Skeletal muscle satellite cell (primary cell): ENCODE data around the gene LPCAT3. TPM values are rescaled to one million over a fixed set of nuclear protein-coding genes. Genes with fewer than 3 reads are reported as not detected.

ENCODE experiments used
- H3K27me3 ChIP-seq: 2 replicates; pipeline ENCODE4 v1.7.0; 2013; ENCODE audit warnings: low read length; ENCODE audit not compliant: control insufficient read depth, insufficient read depth
- H3K36me3 ChIP-seq: 2 replicates; pipeline ENCODE4 v1.7.0; 2013; ENCODE audit warnings: mild to moderate bottlenecking, control low read depth, low read length; ENCODE audit not compliant: insufficient read depth
- H3K4me1 ChIP-seq: 2 replicates; pipeline ENCODE4 v1.7.0; 2013; ENCODE audit warnings: low read length; ENCODE audit not compliant: control insufficient read depth, insufficient read depth
- H3K4me2 ChIP-seq: 2 replicates; pipeline ENCODE4 v1.7.0; 2013; ENCODE audit warnings: mild to moderate bottlenecking, low read length
- H3K4me3 ChIP-seq: 2 replicates; pipeline ENCODE4 v1.7.0; 2013; ENCODE audit warnings: low read length
- H3K9ac ChIP-seq: 2 replicates; pipeline ENCODE4 v1.7.0; 2013; ENCODE audit warnings: mild to moderate bottlenecking, low read depth, low read length, moderate library complexity
- H3K9me3 ChIP-seq: replicated peaks from 2 replicates; pipeline ENCODE4 v1.7.0; 2013; ENCODE audit warnings: mild to moderate bottlenecking, control low read depth, low read length
- small RNA-seq: library from RNA; depleted of rRNA; stranded (forward); fragments of <200 nt; gene quantifications from one replicate; pipeline ENCODE3, GENCODE V24; 2012

LPCAT3 gene

DNA sequence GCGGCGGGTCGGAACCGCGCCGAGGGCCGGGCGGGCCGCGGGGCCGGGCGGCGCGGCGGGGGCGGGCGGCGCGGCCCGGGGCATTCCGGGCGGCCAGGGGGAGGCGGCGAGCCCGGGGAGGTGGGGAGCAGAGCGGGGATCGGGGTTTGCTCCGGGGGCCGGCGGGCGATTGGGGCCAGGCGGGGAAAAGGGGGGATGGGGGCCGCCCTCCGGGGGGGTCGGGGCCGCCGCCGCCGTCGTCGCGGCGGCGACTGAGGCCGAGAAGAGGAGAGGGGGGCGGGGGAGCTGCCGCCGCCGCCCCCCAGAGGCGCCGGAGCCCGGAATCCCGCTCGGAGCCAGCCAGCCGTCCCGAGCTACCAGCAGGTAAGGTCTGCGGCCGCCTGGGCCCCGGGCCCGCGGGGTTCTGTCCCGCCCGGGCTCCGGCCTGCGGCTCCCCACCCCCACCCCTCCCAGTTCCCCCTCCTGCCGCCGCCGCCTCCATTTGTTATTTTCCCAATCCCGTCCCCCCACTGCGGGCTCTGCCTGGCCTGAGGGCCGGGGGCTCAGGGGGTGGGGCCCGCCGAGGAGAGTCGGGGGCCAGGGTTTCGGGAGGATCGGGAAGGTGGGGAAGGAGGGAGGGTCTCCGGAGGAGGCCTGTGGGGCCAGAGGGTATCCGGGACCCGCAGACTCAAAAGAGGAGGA, 90.1 kb downstream of the LPCAT3 start:
- Histone ChIP-seq H3K4me1 (peaks cover 45% of the 10 kb centered on the region), H3K9me3 (no peaks in the 10 kb centered on the region), H3K27me3 (no peaks in the 10 kb centered on the region), H3K9ac (peak overlapping the region; percentile 93), H3K4me3 (peak overlapping the region; percentile 94), H3K36me3 (peaks cover 6% of the 10 kb centered on the region), H3K4me2 (peak overlapping the region; percentile 92)

GRCh38 chr12:6927379-6928021, 90.8 kb downstream of the LPCAT3 start, which contains the start of gene ATN1:
ATN1 (plus strand) TSS chr12:6927959; CDS start chr12:6934002, 6,043 bp downstream.
- Histone ChIP-seq H3K27me3 (no peaks in the 10 kb centered on the region), H3K36me3 (peaks cover 3% of the 10 kb centered on the region), H3K9me3 (no peaks in the 10 kb centered on the region), H3K4me1 (peaks cover 45% of the 10 kb centered on the region), H3K4me3 (peak within 1 kb of the TSS; percentile 94), H3K9ac (peak within 1 kb of the TSS; percentile 93), H3K4me2 (peak within 1 kb of the TSS; percentile 92)

Small RNA genes lying within 50 kb of the gene (small RNA-seq; reads per million reads assigned to genes)
- not detected for gene AC006512.1
- gene MIR141: 4.3 reads per million, percentile 83 among the genes with 10 or more reads in this experiment
- gene MIR200C: 7.3 reads per million, percentile 89 among the genes with 10 or more reads in this experiment
- not detected for gene RNU7-1
- 5.5 reads per million, percentile 86 among the genes with 10 or more reads in this experiment for gene SCARNA12
